Measurements from ENCODE around the gene TMEM129.

TMEM129 gene

DNA sequence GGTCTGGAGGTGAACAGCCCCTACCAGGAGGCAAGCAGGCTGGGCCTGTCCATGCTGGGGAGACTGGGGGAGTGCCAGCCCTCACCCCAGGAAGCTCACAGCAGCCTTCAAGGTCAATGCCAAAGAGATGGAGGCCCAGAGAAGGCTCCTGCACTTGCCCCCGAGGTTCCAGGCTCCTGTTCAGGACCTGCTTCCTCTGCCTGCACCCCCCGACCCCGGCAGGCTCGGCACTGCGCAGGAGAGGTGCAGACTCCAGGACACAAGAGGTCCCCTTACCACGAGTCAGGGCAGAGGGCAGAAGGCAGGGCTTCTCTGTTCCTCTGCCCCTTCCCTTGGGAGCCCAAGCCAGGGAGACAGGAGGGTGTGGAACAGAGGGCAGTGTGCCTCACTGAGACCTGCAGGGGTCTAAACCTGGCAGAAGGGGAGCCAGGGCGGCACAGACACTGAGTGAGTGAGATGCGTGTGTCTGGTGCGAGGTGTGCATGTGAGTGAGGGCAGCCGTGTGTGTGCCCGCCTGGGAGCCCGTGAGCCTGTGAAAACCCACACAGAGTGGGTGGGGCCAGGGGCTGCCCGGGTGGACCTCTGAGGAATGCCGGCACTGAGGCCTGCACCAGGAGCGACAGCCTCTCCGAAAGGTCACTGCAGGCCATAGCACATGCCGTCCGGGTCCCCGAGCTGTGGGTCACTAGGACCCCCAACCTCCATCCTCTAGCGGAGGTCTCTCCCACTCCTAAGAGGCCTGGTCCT lies 41.3 kb upstream of the TMEM129 start:
- TF ChIP-seq, protein P1, sequence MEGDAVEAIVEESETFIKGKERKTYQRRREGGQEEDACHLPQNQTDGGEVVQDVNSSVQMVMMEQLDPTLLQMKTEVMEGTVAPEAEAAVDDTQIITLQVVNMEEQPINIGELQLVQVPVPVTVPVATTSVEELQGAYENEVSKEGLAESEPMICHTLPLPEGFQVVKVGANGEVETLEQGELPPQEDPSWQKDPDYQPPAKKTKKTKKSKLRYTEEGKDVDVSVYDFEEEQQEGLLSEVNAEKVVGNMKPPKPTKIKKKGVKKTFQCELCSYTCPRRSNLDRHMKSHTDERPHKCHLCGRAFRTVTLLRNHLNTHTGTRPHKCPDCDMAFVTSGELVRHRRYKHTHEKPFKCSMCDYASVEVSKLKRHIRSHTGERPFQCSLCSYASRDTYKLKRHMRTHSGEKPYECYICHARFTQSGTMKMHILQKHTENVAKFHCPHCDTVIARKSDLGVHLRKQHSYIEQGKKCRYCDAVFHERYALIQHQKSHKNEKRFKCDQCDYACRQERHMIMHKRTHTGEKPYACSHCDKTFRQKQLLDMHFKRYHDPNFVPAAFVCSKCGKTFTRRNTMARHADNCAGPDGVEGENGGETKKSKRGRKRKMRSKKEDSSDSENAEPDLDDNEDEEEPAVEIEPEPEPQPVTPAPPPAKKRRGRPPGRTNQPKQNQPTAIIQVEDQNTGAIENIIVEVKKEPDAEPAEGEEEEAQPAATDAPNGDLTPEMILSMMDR (conservative IDR thresholded peaks at IDR 0.05; ENCODE audit: low read depth, low read length): no peak
- H3K4me3 ChIP-seq (ENCODE audit: low read depth, low read length): no peak overlapping the region
- DNase-seq (ENCODE audit: low read depth): no peak

DNA sequence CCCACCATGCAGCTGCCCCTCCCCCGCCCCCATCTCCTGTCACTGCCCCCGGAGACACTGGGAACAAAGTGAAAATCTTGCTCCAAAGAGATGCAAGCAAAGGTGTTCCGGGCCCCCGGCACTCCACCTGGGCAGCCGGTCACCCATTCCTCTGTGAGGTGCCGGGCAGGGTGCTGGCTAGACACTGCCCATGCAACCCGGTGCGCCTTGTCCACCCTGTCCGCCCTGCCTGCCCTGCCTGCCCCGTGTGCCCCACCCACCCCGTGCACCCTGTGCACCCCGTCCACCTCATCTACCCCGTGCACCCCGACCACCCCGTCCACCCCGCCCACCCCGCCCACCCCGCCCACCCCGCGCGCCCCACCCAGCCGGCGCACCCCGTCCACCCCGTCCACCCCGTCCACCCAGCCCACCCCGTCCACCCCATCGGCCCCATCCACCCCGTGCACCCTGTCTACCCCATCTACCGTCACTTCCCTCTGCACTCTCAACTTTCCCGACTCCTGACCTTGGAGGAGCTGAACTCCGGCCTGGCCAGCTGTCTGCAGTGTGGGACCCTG lies 40.1 kb upstream of the TMEM129 start:
- TF ChIP-seq, protein P1 (conservative IDR thresholded peaks at IDR 0.05; ENCODE audit: low read depth, low read length): no peak
- no peak overlapping the region for H3K4me3 ChIP-seq (ENCODE audit: low read depth, low read length)
- DNase-seq (ENCODE audit: low read depth): no peak

DNA sequence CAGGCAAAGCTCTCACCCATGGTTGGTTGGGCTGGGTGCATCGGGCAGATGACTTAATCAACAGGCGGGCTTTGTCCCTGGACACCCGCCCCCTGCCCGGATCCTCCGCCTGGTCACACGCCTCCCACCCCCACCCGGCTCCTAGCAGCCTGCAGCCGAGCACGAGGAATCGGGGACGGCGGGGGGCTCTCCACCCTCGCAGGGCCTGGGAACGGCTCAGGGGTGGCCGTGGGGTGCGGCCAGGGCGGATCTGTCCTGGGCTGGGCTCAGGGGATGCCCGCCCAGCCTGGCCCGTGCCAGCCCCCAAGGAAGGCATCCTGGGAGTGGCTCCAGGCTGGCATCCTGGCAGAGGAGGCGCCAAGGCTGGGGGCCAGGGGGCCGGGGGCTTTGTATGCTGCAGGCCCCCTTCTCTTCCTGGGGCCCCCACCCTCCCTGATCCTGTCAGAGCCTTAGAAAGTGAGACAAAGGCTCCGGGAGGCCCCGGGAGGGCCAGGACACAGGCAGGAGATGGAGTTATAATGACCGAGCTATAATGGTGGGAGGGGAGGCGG lies 39.5 kb upstream of the TMEM129 start:
- no peak for DNase-seq (ENCODE audit: low read depth)
- H3K4me3 ChIP-seq (ENCODE audit: low read depth, low read length): no peak overlapping the region
- TF ChIP-seq, protein P1 (conservative IDR thresholded peaks at IDR 0.05; ENCODE audit: low read depth, low read length): no peak

DNA sequence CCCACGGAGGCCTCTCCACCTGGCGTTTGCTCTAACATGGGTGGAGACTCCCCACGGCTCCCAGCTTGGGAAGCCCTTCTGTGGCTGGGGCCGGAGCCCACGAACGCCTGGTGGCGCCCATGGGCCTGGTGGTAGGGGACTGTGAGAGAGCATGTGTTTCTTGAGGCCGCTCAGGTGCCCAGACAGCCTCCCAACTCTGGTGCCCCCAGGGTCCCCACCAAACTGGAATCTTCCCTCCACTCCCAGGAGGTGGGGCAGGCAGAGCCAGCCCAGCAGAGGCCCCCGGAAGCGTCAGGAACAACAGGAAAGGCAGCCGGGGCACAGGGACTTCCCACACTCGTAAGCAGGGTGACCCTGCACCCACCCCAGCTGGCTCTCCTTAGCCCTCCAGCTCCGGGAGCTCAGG lies 38.7 kb upstream of the TMEM129 start:
- TF ChIP-seq, protein P1 (conservative IDR thresholded peaks at IDR 0.05; ENCODE audit: low read depth, low read length): no peak
- no peak for DNase-seq (ENCODE audit: low read depth)
- no peak overlapping the region for H3K4me3 ChIP-seq (ENCODE audit: low read depth, low read length)

DNA sequence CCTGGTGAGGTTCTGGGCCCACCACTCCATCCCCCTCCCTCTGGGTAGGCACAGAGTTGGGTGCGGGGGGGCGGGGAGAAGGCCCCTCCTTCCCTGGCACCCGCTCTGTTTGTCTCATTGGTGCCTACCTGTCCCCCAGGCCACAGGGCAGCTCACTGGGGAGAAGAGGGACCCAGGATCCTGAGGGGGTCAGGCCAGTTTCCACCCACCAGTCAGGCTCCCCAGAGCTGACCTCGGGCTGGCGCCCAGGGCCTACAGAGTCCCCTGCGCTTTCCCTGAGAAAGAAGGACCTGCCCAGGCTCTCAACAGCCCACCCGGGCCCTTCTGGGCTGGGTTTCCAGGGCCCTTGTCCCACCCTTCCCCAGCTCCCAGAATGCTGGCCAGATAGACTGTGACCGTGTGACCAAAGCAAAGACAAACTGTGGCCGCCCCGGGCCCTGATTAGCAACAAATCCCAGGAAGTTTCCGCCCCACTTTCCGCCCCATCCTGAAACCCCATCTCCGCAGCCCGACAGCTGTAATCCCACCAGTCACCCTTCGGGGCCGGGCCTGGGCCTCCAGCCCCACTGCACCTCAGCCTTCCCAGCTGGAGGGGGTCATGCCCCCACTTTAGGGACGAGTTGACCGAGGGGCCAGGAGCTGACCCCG lies 38.2 kb upstream of the TMEM129 start:
- no peak overlapping the region for H3K4me3 ChIP-seq (ENCODE audit: low read depth, low read length)
- DNase-seq (ENCODE audit: low read depth): no peak
- TF ChIP-seq, protein P1 (conservative IDR thresholded peaks at IDR 0.05; ENCODE audit: low read depth, low read length): no peak

DNA sequence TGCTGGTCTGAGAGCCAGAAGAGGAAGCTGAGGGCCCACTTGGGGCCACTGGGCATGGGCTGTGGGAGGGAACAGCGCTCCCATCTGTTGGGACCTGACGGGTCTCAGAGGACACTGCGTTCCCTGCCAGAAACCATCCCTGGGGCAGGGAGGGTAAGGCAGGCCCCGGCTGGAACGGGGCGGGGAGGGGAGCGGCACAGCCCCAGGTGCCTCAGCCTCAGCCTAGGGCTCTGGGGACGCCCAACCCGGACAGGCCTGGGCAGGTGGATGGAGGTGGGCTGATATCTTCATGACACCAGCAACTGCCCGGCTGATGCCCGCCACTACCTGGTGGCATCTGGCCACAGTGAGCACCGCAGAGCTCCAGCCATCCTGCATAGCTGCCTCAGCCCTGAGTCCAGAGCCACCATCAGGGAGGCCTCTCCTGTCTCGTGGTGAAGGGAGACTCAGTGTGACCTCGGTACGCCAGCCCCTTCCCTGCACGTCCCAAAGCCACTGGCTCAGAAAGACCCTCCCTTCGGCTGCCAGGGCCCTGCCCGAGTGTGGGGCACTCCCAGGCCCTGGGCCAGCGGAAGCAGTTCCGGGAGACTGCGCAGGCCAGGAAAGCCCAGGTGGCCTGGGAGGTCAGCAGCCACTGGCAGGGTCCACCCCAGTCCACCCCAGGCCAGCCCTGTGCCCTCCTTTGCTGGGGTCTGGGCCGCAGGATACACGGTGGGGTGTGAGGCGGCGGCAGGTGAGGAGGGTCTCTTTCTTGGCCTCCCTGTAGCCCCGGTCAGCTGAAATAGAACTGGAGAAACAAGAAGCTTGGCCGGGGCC lies 37.4 kb upstream of the TMEM129 start:
- TF ChIP-seq, protein P1 (conservative IDR thresholded peaks at IDR 0.05; ENCODE audit: low read depth, low read length): no peak
- no peak overlapping the region for H3K4me3 ChIP-seq (ENCODE audit: low read depth, low read length)
- no peak for DNase-seq (ENCODE audit: low read depth)

Data from choroid plexus epithelial cell (primary cell).